Activated T-cell treated with anti-CD3 and anti-CD28 coated beads for 24 hours (primary cell): Measurements from ENCODE around the gene PLA2G3.
"Not testable (repeated sequence)": the region's sequence is repeated elsewhere in the genome, so short reads cannot be mapped to it uniquely, and the experiment has no call there.

Source experiments
- DNase-seq: peaks from one replicate; pipeline ENCODE4 v3.0.0-alpha.2; 2020; ENCODE audit warnings: low read depth

PLA2G3 gene

DNA sequence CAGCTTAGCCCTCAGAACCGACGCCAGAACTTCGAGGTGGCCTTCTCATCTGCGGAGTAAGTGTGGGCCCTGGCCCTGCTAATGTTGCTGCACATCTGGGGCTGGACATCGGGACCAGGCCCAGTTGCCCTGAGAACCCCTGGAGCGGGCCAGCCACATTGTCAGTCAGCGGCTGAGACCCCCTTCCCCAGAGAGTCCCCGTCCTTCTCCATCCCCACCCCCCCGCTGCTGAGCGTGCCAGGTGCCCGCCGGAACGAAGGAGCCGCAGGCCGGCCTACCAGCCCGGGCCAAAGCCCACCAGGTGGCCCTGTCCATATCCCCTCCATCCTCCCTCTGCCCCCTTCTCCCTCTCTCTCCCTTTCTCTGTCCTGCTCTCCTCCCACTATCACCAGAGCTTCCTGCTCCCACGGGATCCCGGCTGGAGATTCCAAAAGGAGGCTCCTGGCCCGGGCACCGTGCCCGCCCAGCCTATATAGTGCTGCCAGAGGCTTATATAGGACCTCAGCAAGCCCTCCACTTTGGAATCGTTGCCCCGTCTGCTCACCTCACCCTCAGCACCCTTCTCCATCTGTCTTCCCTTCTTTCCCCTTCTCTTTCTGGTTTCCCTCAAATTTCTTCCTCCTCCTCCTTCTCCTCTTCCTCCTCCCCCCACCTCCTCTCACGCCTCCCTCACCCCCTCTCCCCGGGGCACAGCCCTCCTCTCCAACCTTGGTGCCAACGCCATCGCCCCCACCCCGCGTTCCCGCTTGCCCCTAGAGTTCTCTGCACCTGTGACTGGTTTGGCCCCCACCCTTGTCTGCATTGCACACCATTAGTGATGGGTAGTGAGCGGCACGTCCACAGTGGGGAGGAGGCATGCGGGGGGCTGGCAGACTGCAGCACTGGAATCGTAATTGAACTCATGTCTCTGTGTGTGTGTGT lies 40.2 kb downstream of the PLA2G3 start:
- DNase-seq, result no peak

DNA sequence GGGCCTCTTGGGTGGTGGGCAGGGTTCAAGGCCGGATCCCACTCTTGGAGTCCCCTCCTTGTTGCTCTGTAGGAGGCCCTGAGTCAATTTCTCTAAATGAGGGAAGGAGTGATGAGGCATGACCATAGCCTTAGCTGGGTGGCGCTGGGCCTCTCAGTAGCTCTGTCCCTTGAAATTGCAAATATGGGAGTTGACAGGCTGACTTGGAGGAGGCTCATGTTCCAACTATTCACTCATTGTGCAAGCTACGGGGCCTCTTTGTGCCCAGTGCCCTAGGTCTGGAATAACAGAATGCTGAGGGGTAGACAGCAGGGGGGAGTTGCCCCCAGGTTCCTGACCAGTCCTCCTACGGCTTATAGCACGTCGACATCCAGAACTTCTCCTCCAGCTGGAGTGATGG lies 40.9 kb downstream of the PLA2G3 start:
- no peak for DNase-seq

DNA sequence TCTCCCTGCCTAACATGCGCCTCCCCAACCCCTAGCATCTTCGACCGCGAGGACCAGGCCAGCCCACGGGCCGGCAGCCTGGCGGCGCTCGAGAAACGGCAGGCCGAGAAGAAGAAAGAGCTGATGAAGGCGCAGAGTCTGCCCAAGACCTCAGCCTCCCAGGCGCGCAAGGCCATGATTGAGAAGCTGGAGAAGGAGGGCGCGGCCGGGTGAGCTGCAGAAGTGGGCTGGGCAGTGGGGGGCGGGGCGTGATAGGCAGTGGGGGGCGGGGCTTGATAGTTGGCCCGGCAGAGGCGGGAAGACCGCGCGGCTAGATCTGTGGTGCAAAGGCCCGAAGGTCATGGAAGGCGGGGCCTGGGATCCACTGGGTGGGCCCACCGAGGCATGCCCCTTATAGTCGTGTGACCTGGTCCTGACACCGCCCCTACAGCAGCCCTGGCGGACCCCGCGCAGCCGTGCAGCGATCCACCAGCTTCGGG lies 41.6 kb downstream of the PLA2G3 start:
- DNase-seq, result no peak

DNA sequence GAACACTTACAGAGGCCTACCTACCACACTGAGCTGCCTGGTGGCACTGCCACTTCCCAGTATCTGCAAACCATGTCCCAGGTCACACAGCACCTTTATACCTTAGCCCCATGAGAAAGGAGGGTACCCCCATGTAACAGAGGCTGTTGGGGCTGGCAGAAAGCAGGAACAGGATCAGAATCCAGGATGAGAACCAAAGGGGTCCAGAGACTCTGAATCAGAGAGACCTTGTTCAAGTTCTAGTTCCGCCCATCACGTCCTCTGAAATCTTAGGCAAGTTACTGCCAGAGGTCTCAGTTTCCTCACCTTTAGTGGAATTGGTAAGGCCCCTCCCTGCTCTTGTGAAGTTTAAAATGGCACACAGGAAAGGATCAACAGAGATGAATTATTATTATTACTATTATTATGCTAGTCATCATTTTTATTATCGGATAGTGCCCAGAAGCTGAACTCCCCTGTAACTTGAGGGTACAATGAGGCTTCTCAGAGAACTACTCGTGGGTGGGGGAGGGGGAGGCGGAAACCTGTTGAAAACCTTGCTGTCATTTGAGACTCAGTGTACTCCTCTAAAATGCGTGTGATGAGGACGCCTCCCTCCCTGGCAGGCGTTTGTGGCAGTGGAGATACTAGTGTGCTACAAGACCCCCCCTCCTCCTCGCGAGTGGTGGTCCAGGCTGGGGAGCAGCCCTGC lies 42.2 kb downstream of the PLA2G3 start:
- DNase-seq, result no peak

DNA sequence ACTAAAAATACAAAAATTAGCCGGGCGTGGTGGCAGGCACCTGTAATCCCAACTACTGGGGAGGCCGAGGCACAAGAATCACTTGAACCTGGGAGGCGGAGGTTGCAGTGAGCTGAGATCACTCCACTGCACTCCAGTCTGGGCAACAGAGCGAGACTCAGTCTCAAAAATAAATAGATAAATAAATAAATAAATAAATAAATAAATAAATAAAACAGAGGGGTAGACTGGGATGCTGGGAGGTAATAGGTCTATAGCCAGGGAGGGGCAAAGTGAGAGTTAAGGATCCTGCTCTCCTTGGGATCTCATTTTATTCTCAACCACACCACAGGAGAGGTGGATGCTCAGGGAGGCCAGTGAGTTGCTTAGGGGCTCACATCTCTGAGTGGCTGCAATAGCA lies 42.8 kb downstream of the PLA2G3 start:
- DNase-seq, result not testable (repeated sequence)

DNA sequence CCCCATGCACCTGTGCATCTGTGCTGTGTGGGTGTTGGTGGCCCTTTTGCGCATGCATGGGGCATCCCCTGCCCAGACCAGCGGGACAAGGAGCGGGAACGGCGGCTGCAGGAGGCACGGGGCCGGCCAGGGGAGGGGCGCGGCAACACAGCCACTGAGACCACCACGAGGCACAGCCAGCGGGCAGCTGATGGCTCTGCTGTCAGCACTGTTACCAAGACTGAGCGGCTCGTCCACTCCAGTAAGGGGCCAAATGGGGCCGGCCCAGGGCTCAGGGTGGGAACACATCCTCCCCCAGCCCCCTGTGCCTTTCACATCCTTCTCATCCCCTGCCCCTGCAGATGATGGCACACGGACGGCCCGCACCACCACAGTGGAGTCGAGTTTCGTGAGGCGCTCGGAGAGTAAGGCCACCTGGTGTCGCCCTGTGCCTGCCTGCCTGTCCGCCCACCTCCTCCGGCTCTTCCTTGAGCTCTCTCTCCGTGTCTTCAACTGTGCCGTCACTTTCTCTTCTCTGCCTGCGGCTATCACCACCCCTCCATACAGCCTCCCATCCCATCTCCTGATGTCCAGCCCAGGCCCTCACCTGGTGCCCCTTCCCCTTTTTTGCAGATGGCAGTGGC lies 43.5 kb downstream of the PLA2G3 start:
- no peak for DNase-seq

DNA sequence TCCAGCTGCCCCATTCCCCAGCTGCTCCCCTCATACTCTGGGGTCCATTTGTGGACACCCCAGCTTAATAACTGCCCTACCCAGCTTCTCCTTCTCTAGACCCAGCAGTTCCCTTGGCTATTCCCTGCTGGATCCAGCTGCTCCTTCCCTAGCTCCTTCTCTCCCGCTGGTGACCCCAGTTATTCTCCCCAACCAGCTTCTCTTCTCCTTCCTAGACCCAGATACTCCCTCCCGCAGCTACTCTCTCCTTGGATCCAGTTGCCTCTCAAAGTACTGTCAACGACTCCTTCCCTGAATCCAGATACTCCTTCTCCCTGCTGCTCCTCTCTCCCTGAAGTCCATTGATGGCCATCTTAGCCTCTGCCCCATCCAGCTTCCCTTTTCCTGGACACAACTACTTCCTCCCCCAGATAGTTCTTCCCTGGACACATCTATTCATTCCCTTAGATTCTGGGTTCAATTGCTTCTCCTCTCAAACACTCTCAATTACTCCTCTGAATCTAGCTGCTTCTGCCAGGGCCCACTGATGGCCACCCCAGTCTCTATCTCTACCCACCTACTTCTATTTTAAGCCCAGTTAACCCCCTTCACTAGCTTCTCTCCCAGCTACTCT lies 44.6 kb downstream of the PLA2G3 start:
- DNase-seq, result no peak

DNA sequence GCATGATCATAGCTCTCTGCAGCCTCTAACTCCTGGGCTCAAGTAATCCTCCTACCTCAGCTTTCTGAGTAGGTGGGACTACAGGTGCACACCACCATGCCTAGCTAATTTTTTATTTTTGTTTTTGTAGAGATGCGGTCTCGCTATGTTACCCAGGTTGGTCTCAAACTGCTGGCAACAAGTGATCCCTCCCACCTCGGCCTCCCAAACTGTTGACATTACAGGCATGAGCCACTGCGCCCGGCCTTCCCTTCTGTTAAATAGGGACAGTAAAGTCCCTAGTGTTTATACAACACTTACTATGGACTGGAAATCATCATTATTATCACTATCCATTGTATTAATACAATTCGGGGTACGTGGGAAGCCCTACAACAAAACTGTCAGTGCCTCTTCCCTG lies 45.6 kb downstream of the PLA2G3 start:
- DNase-seq, result no peak

DNA sequence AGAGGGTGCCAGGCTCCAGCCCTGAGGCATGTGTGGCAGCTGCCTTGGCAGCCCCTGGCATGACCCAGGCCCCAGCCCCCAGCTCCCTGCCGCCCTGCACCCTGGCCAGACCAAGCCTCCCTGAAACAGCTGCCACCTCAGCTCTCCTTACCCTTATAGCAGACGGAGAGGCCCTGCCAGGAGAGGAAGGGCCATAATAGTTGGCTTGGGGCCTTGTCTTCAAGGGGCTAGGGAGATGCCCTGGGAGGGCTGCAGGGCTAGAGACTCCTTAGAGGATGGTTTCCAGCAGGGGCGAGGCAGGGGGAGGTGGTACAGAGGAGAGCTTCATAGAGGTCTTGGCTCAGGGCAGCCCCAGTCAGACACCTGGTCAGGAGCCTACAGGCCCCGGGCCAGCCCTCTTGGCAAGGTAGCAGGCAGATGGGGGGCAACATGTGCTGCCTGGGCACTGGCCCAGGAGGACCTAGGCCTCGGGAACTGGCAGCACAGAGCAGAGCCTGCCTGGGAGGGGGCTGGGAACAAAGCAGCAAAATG lies 46.2 kb downstream of the PLA2G3 start:
- no peak for DNase-seq

DNA sequence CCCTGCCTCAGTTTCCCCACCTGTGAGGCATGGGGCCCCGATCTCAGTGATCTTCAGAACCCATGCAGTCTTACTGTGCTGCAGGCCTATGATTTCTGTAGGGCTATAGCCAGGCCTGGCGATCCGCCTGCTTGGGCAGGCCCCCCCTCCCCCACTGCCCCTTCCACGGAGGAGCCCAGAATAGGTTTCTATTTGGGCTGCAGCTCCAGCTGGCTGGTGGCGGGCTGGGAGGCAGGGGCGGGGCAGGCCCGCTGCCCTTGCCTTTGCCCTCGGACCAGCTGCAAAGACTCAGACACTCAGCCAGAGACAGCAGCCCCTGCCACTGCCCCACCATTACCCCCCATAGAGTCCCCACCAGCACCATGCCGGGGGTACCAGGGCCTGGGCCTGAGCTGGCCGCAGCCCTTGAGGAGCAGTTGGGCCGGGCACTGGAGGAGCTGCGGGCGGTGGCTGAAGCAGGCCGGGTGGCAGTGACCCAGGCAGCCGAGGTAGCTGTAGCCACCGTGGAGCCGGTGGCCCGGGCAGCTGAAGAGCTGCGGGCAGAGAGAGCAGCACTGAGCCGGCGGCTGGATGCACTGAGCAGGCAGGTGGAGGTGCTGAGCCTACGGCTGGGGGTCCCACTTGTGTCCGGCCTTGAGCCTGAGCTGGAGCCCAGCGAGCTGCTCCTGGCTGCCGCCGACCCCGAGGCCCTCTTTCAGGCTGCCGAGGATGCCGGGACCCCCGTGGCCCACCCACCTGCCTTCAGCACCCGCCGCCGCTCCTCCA lies 47.0 kb downstream of the PLA2G3 start:
- no peak for DNase-seq

DNA sequence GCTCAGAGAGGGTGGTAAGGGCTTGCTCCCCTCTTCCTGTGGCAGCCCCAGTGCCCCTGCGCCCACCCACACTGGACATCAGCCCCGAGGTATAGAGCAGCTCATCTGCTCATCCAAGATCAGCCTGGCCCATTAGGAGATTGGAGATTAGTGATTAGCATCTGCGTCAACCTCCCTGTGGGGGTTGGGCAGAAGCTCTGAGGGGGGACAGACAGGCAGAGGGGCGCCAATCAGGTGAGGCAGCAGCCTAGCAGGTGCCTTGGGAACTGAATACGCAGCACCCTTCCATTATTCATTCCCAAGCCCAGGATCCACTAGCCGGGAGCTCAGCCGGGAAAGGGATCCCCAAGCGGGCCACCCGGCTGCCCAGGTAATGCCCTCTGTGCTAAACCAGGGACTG lies 48.1 kb downstream of the PLA2G3 start:
- no peak for DNase-seq

DNA sequence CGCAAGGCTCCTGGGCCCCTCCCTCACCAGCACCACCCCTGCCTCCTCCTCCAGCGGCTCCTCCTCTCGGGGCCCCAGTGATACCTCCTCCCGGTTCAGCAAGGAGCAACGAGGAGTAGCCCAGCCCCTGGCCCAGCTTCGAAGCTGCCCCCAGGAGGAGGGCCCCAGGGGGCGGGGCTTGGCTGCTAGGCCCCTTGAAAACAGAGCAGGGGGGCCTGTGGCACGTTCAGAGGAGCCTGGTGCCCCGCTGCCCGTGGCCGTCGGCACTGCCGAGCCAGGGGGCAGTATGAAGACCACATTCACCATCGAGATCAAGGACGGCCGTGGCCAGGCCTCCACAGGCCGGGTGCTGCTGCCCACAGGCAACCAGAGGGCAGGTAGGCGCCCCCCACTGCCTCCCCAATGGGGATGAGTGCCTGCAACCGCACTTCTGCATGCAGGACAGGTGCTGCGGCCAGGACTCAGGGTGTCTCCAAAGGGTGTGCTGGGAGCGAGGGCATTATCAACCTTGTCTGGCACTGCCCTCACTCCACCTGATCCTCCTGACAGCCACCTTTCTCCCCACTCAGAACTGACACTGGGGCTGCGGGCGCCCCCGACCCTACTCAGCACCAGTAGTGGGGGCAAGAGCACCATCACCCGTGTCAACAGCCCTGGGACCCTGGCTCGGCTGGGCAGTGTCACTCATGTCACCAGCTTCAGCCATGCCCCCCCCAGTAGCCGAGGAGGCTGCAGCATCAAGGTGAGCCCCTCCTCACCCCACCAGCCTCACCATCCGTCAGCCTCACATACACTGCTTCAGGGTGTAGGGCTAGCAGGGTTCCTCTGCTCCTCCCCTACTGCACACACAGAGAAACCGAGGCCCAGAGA lies 49.0 kb downstream of the PLA2G3 start:
- no peak for DNase-seq

DNA sequence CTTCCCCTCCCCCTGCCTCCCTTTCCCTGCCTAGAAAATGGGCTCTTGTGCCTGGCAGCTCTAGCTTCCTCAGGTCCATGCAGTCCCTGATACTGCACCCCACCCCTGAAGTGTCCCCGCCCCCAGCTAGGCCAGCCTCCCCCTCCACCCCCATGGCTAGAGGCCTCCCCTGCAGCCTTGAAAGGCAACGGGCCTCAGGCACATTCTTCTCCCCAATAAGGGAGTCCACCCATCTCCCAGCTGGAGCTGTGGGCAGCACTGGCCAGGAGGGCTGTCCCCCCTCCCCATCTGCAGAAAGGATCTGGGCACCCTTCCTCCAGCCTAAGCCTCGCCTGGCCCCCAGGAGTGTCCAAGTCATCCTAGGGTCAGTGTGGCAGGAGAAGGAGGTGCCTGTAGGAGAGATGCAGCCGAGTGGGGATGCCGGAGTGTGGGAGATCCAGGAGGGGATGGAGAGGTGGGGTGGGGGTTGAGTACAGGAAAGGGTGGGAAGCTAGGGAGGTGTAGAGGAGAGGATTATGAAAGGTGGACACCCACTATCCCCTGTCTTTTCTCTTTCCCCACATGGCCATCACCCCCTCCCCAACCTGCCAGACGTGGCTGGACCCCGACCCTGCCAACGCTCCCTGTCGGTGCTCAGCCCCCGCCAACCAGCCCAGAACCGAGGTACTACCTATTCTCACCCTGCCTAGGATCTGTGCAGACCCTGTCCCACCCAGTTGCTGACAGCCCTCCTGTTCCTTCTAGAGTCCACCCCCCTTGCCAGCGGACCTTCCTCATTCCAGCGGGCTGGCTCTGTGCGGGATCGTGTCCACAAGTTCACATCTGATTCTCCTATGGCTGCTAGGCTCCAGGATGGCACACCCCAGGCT lies 49.9 kb downstream of the PLA2G3 start:
- DNase-seq, result no peak

DNA sequence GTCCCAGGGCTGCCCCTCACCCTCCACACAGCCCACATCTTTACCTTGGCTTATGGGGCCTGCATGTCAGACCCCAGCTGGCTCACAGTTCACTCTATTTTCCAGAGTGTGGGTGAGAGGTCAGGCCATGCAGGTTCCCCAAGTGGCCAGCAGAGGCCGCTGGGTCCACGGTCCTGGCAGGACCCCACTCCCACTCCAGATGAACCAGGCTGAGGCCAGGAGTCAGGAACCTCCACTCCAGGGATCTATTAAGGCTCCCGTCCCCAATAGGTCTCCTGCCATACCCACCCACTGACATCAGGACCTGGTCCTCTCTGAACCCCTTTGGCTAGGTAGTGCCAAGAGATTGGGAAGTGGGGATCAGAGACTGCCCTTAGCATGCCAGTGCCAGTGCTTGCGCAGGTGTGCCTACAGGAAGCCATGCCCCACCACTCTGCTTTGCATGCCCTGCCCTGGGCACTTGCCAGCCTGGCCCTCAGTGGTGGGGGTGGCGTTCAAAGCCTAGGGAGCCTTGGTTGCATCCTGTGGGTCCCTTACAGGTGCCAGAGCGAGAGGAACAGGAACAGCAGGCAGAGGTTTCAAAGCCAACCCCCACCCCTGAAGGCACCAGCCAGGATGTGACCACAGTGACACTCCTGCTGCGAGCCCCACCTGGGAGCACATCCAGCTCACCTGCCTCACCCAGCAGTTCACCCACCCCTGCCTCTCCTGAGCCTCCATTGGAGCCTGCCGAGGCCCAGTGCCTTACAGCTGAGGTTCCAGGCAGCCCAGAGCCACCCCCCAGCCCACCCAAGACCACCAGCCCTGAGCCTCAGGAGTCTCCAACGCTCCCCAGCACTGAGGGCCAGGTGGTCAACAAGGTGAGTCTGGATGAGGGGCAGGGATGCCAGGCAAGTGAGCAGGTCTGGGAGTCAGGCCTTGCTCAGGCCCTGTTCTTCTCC lies 50.9 kb downstream of the PLA2G3 start:
- DNase-seq, result no peak

DNA sequence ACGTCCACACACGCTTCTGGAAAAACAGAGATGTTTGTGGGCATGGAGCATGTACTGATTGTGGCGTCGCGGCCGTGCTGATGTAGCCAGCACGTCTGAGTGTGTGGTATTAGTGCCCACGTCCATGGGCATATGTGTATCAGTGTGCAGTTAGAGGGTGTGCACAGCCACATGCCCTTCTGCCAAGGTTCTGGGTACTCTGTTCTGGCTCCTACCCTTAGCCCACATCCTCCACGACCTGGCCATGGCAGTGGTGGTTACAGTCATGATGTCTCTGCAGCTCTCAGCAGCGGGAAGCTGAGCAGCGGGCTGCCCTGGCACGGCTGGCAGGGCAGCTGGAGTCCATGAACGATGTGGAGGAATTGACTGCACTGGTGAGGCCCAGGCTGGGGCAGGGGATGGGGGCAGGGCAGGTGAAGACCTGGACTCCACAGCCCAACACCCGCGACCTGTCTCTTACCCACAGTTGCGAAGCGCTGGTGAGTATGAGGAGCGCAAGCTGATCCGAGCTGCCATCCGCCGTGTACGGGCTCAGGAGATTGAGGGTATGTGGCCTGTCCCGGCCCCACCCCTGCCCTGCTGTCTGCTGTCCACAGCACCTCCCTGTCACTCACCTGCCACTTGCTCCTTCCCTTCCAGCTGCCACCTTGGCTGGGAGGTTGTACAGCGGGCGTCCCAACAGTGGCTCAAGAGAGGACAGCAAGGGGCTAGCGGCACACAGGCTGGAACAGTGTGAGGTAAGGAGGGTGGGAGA lies 51.9 kb downstream of the PLA2G3 start:
- no peak for DNase-seq

DNA sequence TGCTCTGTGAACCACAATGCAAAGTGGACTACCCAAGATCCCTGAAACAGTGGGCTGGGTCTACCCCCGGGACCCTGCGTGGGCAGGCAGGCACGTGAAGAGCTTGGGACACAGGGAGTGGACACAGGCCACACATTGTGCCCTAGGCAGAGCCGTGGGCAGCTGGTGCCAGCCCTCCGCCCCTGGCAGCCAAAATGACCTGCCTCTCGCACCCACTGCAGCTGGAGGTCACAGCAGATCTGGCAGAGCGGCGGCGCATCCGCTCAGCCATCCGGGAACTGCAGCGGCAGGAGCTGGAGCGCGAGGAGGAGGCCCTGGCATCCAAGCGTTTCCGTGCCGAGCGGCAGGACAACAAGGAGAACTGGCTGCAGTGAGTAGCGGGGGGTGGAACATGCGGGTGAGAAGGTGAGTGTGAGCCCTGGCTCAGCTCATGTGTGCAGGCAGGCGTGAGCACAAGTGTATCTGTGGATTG lies 52.5 kb downstream of the PLA2G3 start:
- DNase-seq, result no peak

DNA sequence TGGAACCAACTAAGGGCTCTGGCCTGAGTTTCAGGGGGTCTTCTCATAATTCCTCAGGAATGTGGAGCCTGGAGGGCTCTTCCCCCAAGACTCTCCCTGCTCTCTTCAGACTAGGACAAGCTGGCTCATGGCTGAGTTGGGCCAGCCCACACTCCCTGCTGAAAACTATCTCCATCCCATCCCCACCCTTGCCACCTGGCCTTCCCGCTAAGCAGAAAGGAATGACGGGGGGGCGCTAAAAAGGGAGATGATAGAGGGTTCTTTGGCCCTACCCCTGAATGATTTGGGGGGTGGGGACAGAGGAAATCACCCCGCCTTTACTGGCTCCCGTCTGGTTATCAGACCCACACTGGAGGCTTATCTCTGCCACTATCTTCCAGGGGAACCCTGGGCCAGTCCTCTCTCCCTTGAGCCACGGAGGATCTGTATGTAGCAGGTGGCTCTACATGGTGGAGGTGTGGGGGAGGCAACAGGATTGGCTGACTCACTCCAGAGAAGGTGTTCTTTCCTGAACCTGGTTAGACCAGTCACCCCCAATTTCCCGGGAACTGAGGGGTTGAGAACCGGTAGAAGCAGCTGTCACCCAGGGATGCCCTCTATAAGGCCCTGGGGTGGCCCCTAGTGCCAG lies 53.5 kb downstream of the PLA2G3 start:
- no peak for DNase-seq
